GM23338 (cell line): ENCODE data around the gene GRIK4.
A peak's percentile ranks its signal among the peaks of the same experiment; 100 is the strongest.
"Not testable (repeated sequence)": the region's sequence is repeated elsewhere in the genome, so short reads cannot be mapped to it uniquely, and the experiment has no call there.

Source experiments
- CREB1 ChIP-seq: fragments of 250-450 bp; sonication (Bioruptor Pico); IDR thresholded peaks from 2 replicates; pipeline ENCODE4 v1.5.0; 2020; ENCODE audit warnings: low read depth, mild to moderate bottlenecking, moderate library complexity
- EZH2 ChIP-seq: fragments of 200-600 bp; sonication (generic); IDR thresholded peaks from one replicate; pipeline ENCODE4 v1.8.0; 2017; ENCODE audit warnings: antibody characterized with exemption, mild to moderate bottlenecking, low read depth; ENCODE audit not compliant: unreplicated experiment
- EZH2phosphoT487 ChIP-seq: fragments of 200-600 bp; sonication (generic); IDR thresholded peaks from one replicate; pipeline ENCODE4 v1.8.1; 2018; ENCODE audit warnings: antibody characterized with exemption; ENCODE audit not compliant: unreplicated experiment
- JUNB ChIP-seq: IDR thresholded peaks from one replicate; pipeline ENCODE4 v1.6.1; 2016; ENCODE audit warnings: antibody characterized with exemption; ENCODE audit not compliant: unreplicated experiment
- NANOG ChIP-seq: IDR thresholded peaks from 2 replicates; pipeline ENCODE4 v1.6.1; 2016; ENCODE audit warnings: antibody characterized with exemption, borderline replicate concordance
- POLR2AphosphoS5 ChIP-seq: IDR thresholded peaks from 2 replicates; pipeline ENCODE4 v1.6.1; 2016; ENCODE audit warnings: antibody characterized with exemption, low read depth
- STAT1 ChIP-seq: IDR thresholded peaks from one replicate; pipeline ENCODE4 v1.6.1; 2016; ENCODE audit warnings: antibody characterized with exemption; ENCODE audit not compliant: unreplicated experiment
- ZNF114 ChIP-seq: fragments of 250-450 bp; sonication (Bioruptor Pico); IDR thresholded peaks from 2 replicates; pipeline ENCODE4 v1.5.0; 2020; ENCODE audit warnings: mild to moderate bottlenecking, moderate library complexity
- TF ChIP-seq, protein P1 (sequence below), 2 experiments: fragments of 200-600 bp in 1 of 2; sonication (generic) in 1 of 2; conservative IDR thresholded peaks; 2 replicates each; pipeline versions ENCODE4 v1.5.1 to v1.6.1; 2016 to 2017; ENCODE audit warnings: antibody characterized with exemption in 2 of 2, low read depth in 2 of 2, mild to moderate bottlenecking in 2 of 2, moderate library complexity in 1 of 2
- TF ChIP-seq, protein P2 (sequence below): IDR thresholded peaks from one replicate; pipeline ENCODE4 v1.6.1; 2018; ENCODE audit warnings: antibody characterized with exemption; ENCODE audit not compliant: unreplicated experiment
- TF ChIP-seq, protein P3 (sequence below): IDR thresholded peaks from 2 replicates; pipeline ENCODE4 v1.6.1; 2016; ENCODE audit warnings: antibody characterized with exemption
- TF ChIP-seq, protein P4 (sequence below): fragments of 250-450 bp; sonication (Bioruptor Pico); IDR thresholded peaks from 2 replicates; pipeline ENCODE4 v1.5.0; 2020; ENCODE audit warnings: mild to moderate bottlenecking, moderate library complexity

DNA sequence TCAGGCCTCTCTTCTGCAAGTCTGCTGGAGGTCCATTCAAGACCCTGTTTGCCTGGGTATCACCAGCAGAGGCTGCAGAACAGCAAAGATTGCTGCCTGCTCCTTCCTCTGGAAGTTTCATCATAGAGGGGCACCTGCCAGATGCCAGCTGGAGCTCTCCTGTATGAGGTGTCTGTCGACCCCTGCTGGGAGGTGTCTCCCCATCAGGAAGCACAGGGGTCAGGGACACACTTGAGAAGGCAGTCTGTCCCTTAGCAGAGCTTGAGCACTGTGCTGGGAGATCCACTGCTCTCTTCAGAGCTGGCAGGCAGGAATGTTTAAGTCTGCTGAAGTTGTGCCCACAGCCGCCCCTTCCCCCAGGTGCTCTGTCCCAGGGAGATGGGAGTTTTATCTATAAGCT lies 254.2 kb downstream of the GRIK4 start:
- TF ChIP-seq, protein P1, sequence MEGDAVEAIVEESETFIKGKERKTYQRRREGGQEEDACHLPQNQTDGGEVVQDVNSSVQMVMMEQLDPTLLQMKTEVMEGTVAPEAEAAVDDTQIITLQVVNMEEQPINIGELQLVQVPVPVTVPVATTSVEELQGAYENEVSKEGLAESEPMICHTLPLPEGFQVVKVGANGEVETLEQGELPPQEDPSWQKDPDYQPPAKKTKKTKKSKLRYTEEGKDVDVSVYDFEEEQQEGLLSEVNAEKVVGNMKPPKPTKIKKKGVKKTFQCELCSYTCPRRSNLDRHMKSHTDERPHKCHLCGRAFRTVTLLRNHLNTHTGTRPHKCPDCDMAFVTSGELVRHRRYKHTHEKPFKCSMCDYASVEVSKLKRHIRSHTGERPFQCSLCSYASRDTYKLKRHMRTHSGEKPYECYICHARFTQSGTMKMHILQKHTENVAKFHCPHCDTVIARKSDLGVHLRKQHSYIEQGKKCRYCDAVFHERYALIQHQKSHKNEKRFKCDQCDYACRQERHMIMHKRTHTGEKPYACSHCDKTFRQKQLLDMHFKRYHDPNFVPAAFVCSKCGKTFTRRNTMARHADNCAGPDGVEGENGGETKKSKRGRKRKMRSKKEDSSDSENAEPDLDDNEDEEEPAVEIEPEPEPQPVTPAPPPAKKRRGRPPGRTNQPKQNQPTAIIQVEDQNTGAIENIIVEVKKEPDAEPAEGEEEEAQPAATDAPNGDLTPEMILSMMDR (conservative IDR thresholded peaks at IDR 0.05; ENCODE audit: low read depth in 2 of 2): 0 out of 4 replicates have a peak, but pooled peaks of 1 of the 2 experiments have one; percentile 0
- TF ChIP-seq EZH2; POLR2AphosphoS5; EZH2phosphoT487; STAT1; ZNF114 (CRISPR knock-in tag); CREB1 (CRISPR knock-in tag); JUNB; NANOG: not testable (repeated sequence)
- TF ChIP-seq, protein P2, sequence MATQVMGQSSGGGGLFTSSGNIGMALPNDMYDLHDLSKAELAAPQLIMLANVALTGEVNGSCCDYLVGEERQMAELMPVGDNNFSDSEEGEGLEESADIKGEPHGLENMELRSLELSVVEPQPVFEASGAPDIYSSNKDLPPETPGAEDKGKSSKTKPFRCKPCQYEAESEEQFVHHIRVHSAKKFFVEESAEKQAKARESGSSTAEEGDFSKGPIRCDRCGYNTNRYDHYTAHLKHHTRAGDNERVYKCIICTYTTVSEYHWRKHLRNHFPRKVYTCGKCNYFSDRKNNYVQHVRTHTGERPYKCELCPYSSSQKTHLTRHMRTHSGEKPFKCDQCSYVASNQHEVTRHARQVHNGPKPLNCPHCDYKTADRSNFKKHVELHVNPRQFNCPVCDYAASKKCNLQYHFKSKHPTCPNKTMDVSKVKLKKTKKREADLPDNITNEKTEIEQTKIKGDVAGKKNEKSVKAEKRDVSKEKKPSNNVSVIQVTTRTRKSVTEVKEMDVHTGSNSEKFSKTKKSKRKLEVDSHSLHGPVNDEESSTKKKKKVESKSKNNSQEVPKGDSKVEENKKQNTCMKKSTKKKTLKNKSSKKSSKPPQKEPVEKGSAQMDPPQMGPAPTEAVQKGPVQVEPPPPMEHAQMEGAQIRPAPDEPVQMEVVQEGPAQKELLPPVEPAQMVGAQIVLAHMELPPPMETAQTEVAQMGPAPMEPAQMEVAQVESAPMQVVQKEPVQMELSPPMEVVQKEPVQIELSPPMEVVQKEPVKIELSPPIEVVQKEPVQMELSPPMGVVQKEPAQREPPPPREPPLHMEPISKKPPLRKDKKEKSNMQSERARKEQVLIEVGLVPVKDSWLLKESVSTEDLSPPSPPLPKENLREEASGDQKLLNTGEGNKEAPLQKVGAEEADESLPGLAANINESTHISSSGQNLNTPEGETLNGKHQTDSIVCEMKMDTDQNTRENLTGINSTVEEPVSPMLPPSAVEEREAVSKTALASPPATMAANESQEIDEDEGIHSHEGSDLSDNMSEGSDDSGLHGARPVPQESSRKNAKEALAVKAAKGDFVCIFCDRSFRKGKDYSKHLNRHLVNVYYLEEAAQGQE: not testable (repeated sequence)
- TF ChIP-seq, protein P3, sequence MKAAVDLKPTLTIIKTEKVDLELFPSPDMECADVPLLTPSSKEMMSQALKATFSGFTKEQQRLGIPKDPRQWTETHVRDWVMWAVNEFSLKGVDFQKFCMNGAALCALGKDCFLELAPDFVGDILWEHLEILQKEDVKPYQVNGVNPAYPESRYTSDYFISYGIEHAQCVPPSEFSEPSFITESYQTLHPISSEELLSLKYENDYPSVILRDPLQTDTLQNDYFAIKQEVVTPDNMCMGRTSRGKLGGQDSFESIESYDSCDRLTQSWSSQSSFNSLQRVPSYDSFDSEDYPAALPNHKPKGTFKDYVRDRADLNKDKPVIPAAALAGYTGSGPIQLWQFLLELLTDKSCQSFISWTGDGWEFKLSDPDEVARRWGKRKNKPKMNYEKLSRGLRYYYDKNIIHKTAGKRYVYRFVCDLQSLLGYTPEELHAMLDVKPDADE: not testable (repeated sequence)
- TF ChIP-seq, protein P4, sequence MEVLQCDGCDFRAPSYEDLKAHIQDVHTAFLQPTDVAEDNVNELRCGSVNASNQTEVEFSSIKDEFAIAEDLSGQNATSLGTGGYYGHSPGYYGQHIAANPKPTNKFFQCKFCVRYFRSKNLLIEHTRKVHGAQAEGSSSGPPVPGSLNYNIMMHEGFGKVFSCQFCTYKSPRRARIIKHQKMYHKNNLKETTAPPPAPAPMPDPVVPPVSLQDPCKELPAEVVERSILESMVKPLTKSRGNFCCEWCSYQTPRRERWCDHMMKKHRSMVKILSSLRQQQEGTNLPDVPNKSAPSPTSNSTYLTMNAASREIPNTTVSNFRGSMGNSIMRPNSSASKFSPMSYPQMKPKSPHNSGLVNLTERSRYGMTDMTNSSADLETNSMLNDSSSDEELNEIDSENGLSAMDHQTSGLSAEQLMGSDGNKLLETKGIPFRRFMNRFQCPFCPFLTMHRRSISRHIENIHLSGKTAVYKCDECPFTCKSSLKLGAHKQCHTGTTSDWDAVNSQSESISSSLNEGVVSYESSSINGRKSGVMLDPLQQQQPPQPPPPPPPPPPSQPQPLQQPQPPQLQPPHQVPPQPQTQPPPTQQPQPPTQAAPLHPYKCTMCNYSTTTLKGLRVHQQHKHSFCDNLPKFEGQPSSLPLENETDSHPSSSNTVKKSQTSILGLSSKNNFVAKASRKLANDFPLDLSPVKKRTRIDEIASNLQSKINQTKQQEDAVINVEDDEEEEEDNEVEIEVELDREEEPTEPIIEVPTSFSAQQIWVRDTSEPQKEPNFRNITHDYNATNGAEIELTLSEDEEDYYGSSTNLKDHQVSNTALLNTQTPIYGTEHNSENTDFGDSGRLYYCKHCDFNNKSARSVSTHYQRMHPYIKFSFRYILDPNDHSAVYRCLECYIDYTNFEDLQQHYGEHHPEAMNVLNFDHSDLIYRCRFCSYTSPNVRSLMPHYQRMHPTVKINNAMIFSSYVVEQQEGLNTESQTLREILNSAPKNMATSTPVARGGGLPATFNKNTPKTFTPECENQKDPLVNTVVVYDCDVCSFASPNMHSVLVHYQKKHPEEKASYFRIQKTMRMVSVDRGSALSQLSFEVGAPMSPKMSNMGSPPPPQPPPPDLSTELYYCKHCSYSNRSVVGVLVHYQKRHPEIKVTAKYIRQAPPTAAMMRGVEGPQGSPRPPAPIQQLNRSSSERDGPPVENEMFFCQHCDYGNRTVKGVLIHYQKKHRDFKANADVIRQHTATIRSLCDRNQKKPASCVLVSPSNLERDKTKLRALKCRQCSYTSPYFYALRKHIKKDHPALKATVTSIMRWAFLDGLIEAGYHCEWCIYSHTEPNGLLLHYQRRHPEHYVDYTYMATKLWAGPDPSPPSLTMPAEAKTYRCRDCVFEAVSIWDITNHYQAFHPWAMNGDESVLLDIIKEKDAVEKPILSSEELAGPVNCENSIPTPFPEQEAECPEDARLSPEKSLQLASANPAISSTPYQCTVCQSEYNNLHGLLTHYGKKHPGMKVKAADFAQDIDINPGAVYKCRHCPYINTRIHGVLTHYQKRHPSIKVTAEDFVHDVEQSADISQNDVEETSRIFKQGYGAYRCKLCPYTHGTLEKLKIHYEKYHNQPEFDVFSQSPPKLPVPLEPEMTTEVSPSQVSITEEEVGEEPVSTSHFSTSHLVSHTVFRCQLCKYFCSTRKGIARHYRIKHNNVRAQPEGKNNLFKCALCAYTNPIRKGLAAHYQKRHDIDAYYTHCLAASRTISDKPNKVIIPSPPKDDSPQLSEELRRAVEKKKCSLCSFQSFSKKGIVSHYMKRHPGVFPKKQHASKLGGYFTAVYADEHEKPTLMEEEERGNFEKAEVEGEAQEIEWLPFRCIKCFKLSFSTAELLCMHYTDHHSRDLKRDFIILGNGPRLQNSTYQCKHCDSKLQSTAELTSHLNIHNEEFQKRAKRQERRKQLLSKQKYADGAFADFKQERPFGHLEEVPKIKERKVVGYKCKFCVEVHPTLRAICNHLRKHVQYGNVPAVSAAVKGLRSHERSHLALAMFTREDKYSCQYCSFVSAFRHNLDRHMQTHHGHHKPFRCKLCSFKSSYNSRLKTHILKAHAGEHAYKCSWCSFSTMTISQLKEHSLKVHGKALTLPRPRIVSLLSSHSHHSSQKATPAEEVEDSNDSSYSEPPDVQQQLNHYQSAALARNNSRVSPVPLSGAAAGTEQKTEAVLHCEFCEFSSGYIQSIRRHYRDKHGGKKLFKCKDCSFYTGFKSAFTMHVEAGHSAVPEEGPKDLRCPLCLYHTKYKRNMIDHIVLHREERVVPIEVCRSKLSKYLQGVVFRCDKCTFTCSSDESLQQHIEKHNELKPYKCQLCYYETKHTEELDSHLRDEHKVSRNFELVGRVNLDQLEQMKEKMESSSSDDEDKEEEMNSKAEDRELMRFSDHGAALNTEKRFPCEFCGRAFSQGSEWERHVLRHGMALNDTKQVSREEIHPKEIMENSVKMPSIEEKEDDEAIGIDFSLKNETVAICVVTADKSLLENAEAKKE (CRISPR knock-in tag): not testable (repeated sequence)
